RWPE2 (cell line): ENCODE results near the gene DNAJC17.

Experiments
- ATAC-seq: fragments of 200-7000 bp; cut with Tn5 transposase; 3 replicates; pipeline ENCODE4 v1.9.1; 2021; ENCODE audit warnings: low read depth
- DNase-seq: peaks from one replicate; pipeline ENCODE4 v3.0.0-alpha.2; 2020; ENCODE audit warnings: low spot score
- H3K27ac ChIP-seq: fragments of 450-650 bp; 2 replicates; pipeline ENCODE4 v1.5.1; 2017; ENCODE audit warnings: mild to moderate bottlenecking; ENCODE audit not compliant: poor library complexity, severe bottlenecking
- H3K27me3 ChIP-seq: fragments of 250-450 bp; sonication (Bioruptor Pico); 2 replicates; pipeline ENCODE4 v1.5.1; 2021; ENCODE audit warnings: mild to moderate bottlenecking, moderate library complexity; ENCODE audit not compliant: insufficient read depth, poor library complexity, severe bottlenecking
- H3K36me3 ChIP-seq: fragments of 250-450 bp; sonication (Bioruptor Pico); 2 replicates; pipeline ENCODE4 v1.5.1; 2020; ENCODE audit warnings: low read depth, mild to moderate bottlenecking, moderate library complexity
- H3K4me1 ChIP-seq: fragments of 250-450 bp; sonication (Bioruptor Pico); 2 replicates; pipeline ENCODE4 v1.5.1; 2021; ENCODE audit warnings: mild to moderate bottlenecking, moderate library complexity; ENCODE audit not compliant: insufficient read depth, poor library complexity, severe bottlenecking
- H3K4me3 ChIP-seq: fragments of 250-450 bp; sonication (Bioruptor Pico); 2 replicates; pipeline ENCODE4 v1.5.1; 2021; ENCODE audit warnings: mild to moderate bottlenecking, moderate library complexity; ENCODE audit not compliant: severe bottlenecking
- H3K9me3 ChIP-seq: fragments of 250-450 bp; sonication (Bioruptor Pico); 2 replicates; pipeline ENCODE4 v1.5.1; 2021; ENCODE audit warnings: mild to moderate bottlenecking, moderate library complexity; ENCODE audit not compliant: severe bottlenecking
- TF ChIP-seq, protein P1 (sequence below): fragments of 450-650 bp; IDR thresholded peaks from one replicate; pipeline ENCODE4 v1.5.1; 2017; ENCODE audit warnings: mild to moderate bottlenecking, moderate library complexity; ENCODE audit not compliant: poor library complexity, severe bottlenecking

The DNAJC17 gene

DNA sequence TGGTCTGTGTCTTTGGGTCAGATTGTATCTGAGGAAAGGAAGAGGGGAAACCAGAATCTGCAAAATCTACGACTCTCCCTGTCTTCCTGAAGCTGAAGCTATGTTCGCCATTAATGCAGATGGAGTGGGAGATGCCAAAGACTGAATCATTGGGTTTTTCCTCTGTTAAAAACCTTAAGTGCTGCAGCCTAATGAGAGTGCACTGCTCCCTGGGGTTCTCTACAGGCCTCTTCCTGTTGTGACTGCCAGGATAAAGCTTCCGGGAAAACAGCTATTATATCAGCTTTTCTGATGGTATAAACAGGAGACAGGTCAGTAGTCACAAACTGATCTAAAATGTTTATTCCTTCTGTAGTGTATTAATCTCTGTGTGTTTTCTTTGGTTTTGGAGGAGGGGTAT lies 76.2 kb downstream of the DNAJC17 start:
- peaks cover 80% of the 10 kb centered on the region for H3K36me3 ChIP-seq
- H3K27ac ChIP-seq: no peak overlapping the region
- no peaks in the 10 kb centered on the region for H3K9me3 ChIP-seq
- no peaks in the 10 kb centered on the region for H3K27me3 ChIP-seq
- TF ChIP-seq, protein P1, sequence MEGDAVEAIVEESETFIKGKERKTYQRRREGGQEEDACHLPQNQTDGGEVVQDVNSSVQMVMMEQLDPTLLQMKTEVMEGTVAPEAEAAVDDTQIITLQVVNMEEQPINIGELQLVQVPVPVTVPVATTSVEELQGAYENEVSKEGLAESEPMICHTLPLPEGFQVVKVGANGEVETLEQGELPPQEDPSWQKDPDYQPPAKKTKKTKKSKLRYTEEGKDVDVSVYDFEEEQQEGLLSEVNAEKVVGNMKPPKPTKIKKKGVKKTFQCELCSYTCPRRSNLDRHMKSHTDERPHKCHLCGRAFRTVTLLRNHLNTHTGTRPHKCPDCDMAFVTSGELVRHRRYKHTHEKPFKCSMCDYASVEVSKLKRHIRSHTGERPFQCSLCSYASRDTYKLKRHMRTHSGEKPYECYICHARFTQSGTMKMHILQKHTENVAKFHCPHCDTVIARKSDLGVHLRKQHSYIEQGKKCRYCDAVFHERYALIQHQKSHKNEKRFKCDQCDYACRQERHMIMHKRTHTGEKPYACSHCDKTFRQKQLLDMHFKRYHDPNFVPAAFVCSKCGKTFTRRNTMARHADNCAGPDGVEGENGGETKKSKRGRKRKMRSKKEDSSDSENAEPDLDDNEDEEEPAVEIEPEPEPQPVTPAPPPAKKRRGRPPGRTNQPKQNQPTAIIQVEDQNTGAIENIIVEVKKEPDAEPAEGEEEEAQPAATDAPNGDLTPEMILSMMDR: no peak
- no peaks in the 10 kb centered on the region for H3K4me1 ChIP-seq
- H3K4me3 ChIP-seq: no peak overlapping the region
- DNase-seq: no peak
- ATAC-seq: no peak

DNA sequence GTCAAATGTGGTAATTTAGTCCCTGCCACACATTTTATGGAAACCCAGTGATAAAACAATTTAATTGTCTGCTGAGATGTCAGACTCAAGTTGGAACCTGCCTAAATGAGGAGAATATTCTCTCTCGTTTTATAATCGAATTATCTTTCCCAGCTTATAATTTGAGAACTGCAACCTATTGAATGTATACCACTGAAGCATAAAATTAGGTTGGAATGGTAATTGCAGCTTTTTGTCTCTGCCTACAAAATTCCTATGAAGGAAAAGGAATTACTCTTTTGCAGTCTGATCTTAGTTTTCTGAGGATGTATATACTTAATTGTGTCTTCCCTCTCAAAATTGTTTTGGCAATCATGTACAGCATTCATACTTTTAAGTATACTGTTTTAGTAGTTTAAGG lies 83.4 kb downstream of the DNAJC17 start:
- no peaks in the 10 kb centered on the region for H3K27me3 ChIP-seq
- H3K9me3 ChIP-seq: no peaks in the 10 kb centered on the region
- ATAC-seq: no peak
- peaks cover 68% of the 10 kb centered on the region for H3K36me3 ChIP-seq
- DNase-seq: no peak
- TF ChIP-seq, protein P1: no peak
- H3K4me3 ChIP-seq: no peak overlapping the region
- H3K27ac ChIP-seq: no peak overlapping the region
- no peaks in the 10 kb centered on the region for H3K4me1 ChIP-seq

DNA sequence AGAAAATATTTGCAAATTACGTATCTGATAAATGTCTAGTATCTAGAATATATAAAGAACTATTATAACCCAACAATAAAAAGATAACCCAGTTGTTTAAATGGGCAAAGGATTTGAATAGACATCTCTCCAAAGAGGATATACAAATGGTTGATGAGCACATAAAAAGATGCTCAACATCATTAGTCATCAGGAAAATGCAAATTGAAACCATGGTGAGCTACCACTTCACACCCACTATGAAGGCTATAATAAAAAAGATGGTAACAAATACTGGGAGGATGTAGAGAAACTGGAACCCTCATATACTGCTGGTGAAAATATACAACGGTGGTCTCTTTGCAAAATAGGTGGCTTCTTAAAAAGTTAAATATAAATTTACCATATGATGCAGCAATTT lies 84.3 kb downstream of the DNAJC17 start:
- DNase-seq (no peak), ATAC-seq (peak; percentile 58)
- Histone ChIP-seq H3K9me3 (no peaks in the 10 kb centered on the region), H3K27ac (no peak overlapping the region), H3K4me3 (no peak overlapping the region), H3K36me3 (peaks cover 66% of the 10 kb centered on the region), H3K4me1 (no peaks in the 10 kb centered on the region), H3K27me3 (no peaks in the 10 kb centered on the region)
- TF ChIP-seq, protein P1: no peak

DNA sequence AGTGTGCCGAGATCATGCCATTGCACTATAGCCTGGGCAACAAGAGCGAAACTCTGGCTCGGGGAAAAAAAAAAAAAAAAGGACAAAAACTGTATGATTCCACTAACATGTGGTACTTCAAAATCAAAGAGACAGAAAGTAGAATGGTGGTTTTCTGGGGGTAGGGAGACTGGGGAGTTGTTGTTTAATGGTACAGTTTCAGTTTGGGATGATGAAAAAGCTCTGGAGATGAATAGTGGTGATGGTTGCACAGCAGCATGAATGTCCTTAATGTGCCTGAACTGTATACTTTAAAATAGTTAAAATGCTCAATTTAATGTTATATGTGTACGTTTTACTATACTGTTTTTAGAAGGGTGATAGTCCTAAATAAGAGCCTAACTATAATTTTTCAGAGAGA lies 84.9 kb downstream of the DNAJC17 start:
- Histone ChIP-seq H3K9me3 (no peaks in the 10 kb centered on the region), H3K36me3 (peaks cover 69% of the 10 kb centered on the region), H3K27ac (no peak overlapping the region)

DNA sequence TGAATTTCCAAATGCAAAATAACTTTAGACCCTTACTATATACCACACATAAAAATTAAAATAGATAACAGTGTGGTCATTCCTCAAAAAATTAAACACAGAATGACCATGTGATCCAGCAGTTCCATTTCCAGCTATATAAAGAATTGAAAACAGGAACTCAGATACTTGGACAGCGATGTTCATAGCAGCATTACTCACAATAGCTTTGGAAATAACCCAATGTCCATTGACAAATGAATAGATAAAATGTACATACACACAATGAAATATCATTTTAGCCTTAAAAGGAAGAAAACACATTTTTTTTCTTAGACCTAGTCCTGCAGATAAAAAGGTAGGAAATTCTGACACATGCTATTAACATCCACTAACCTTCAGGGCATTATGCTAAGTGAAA lies 85.6 kb downstream of the DNAJC17 start:
- Histone ChIP-seq H3K27me3 (no peaks in the 10 kb centered on the region), H3K4me1 (no peaks in the 10 kb centered on the region), H3K36me3 (peaks cover 76% of the 10 kb centered on the region), H3K4me3 (no peak overlapping the region), H3K9me3 (no peaks in the 10 kb centered on the region), H3K27ac (no peak overlapping the region)
- DNase-seq (no peak), ATAC-seq (peak; percentile 35; the same call in 1 of the 3 replicates)
- TF ChIP-seq, protein P1: no peak

More for the DNA sequence above, 84.9 kb downstream of the DNAJC17 start:
- Histone ChIP-seq H3K27me3 (no peaks in the 10 kb centered on the region), H3K4me1 (no peaks in the 10 kb centered on the region), H3K4me3 (no peak overlapping the region)
- TF ChIP-seq, protein P1: no peak
- DNase-seq: no peak
- ATAC-seq: no peak
